ENCODE data around the gene ARL5C. TPM values are rescaled to one million over a fixed set of nuclear protein-coding genes. Genes with fewer than 3 reads are reported as not detected.
A peak's percentile ranks its signal among the peaks of the same experiment; 100 is the strongest.

Gene ARL5C
- total RNA-seq, 2 donors from 2014 or later, result not detected

DNA sequence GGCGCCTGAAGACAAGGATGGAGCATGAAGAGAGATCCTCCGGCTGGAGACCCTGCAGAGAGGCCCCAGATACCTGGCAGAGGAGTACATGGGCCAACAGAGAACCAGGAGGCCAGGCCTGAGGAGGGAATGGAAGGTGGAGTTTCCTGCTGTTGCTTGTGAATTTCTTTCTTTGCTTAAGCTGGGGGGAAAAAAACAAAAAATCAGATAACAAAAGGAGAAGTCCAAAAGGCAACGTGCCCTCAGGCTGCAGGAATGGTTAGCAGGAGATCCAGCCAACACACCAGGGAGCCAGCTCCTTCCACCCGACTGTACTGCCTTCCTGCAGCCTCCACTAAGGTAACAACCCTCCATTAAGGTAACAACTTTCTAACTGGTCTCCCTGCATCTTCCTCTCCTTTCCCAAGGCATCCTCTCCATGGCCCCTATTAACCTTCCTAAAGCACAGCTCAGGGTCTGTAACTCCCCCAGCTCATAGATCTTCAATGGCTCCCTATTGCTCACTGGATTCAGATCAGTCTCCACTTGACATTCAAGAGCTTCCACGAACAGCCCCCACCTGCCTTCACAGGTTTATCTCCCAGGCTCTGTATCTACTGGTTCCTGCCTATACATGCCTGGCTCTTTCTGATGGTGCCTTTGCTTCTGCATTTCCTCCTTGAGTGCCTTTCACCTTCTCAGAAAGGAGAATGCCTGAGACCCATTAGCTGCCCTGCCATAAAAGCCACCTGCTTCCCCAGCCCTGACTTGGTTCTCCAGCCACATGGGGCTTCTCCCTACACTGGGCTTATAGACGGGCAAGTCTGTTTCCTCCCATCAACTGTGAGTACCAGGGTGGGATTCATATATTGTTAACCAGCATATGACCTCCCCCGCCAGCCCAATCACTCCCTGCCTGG, 725 bp upstream of the ARL5C start:
- Histone ChIP-seq H3K36me3 (no peaks in the 10 kb centered on the region), H3K9me3 (no peaks in the 10 kb centered on the region), H3K27me3 (no peaks in the 10 kb centered on the region), H3K4me3 (no peak overlapping the region), H3K27ac (no peak overlapping the region), H3K4me1 (peaks cover 0 to 34% of the 10 kb centered on the region in 2 donors)
- DNase-seq (ENCODE audit: low spot score), result no peak
- TF ChIP-seq, protein P1, sequence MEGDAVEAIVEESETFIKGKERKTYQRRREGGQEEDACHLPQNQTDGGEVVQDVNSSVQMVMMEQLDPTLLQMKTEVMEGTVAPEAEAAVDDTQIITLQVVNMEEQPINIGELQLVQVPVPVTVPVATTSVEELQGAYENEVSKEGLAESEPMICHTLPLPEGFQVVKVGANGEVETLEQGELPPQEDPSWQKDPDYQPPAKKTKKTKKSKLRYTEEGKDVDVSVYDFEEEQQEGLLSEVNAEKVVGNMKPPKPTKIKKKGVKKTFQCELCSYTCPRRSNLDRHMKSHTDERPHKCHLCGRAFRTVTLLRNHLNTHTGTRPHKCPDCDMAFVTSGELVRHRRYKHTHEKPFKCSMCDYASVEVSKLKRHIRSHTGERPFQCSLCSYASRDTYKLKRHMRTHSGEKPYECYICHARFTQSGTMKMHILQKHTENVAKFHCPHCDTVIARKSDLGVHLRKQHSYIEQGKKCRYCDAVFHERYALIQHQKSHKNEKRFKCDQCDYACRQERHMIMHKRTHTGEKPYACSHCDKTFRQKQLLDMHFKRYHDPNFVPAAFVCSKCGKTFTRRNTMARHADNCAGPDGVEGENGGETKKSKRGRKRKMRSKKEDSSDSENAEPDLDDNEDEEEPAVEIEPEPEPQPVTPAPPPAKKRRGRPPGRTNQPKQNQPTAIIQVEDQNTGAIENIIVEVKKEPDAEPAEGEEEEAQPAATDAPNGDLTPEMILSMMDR (IDR thresholded peaks at IDR 0.05), result no peak

DNA sequence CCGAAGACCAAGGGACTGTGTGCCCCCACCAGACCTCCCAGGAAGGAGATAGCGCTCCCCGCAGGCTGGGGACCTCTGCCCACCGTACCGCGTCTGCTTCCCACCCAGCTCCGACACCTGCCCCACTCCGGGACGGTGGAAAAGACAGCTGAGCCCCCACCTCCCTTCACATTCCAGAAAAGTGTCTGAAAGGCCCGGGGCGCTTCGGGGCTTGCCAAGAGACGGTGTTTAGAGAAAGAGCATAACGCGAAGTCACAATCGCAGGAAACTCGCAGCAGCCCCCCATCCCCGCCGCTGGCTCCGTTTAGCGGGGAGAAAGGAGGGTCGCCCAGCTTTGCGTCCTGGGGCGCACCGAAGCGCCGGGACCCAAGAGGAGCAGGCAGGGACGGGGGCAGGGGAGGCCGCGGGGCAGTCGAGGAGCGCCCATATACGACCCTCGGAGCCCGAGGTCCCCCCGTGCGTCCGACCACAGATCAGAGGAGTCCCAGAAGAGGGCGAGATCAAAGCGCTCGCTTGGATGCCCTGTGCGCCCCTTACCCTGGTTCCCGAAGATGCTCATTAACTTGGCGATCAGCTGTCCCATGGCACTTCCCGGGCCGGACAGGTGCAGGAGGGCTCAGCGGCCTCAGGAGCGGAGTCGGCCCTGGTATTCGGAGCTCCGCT, 652 bp downstream of the ARL5C start:
- H3K36me3 ChIP-seq, result no peaks in the 10 kb centered on the region
- peaks cover 0 to 34% of the 10 kb centered on the region in 2 donors for H3K4me1 ChIP-seq
- H3K27me3 ChIP-seq, result no peaks in the 10 kb centered on the region
- TF ChIP-seq, protein P1 (IDR thresholded peaks at IDR 0.05), result no peak
- peak overlapping the region; percentile 46 to 54 for H3K4me3 ChIP-seq
- DNase-seq (ENCODE audit: low spot score), result no peak
- H3K9me3 ChIP-seq, result no peaks in the 10 kb centered on the region
- peak overlapping the region; percentile 6 to 54 for H3K27ac ChIP-seq

DNA sequence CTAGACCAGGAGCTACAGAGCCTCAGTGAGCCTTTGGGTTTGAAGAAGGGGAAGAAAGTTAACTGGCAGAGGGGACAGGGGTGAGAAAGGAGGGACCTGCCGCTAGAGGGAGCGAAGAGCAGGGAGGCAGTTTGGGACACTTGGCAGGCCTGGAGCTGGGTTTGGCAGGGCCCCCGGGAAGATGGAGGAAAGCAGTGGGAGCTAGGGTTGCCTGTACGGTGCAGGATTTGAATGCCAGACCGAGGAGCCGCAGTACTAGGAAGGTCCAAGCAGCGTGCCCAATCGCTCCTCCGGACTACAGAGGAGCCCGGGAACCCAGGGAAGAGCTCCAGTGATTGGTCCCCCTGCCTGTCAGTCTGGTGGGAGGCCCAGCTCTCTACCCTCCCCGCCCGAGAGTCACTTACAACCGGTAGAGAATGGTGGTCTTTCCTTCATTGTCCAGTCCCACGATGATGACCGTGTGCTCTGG, 1.3 kb downstream of the ARL5C start:
- DNase-seq (ENCODE audit: low spot score), result peak; percentile 93
- Histone ChIP-seq H3K4me1 (peaks cover 0 to 34% of the 10 kb centered on the region in 2 donors), H3K36me3 (no peaks in the 10 kb centered on the region), H3K4me3 (peak overlapping the region; percentile 46 to 54), H3K9me3 (no peaks in the 10 kb centered on the region), H3K27me3 (no peaks in the 10 kb centered on the region), H3K27ac (peak overlapping the region; percentile 6 to 54)
- TF ChIP-seq, protein P1 (IDR thresholded peaks at IDR 0.05), result peak; percentile 72 to 89

DNA sequence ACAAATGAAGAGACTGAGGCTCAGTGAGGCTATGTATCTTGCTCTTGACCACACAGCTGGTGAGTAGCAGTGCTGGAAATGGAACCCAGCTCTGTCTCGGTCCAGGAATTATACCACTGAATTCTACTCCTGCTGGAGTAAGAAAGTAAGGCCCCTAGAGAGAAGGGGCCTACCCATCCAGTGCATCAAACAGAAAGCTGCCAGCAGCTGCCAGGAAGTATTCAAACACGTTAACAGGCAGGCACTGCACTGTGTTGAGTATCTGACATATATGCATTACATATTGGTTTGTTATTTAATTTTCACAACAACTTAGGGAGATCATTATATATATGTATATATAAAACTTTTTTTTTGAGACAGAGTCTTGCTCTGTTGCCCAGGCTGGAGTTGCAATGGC, 4.0 kb downstream of the ARL5C start:
- Histone ChIP-seq H3K27me3 (no peaks in the 10 kb centered on the region), H3K36me3 (no peaks in the 10 kb centered on the region), H3K4me1 (peaks cover 0 to 28% of the 10 kb centered on the region in 2 donors), H3K9me3 (no peaks in the 10 kb centered on the region), H3K27ac (no peak overlapping the region), H3K4me3 (no peak overlapping the region)
- DNase-seq (ENCODE audit: low spot score), result no peak
- TF ChIP-seq, protein P1 (IDR thresholded peaks at IDR 0.05), result no peak

GRCh38 chr17:39158623-39159022, 7.3 kb downstream of the ARL5C start:
- Histone ChIP-seq H3K4me3 (no peak overlapping the region), H3K4me1 (no peaks in the 10 kb centered on the region), H3K27ac (no peak overlapping the region), H3K27me3 (no peaks in the 10 kb centered on the region), H3K9me3 (no peaks in the 10 kb centered on the region), H3K36me3 (no peaks in the 10 kb centered on the region)
- DNase-seq (ENCODE audit: low spot score), result no peak
- TF ChIP-seq, protein P1 (IDR thresholded peaks at IDR 0.05), result no peak
